GM18867 (cell line): Measurements from ENCODE around the gene MOBP.
"Not testable (repeated sequence)": the region's sequence is repeated elsewhere in the genome, so short reads cannot be mapped to it uniquely, and the experiment has no call there.

Experiments used
- ATAC-seq: cut with Tn5 transposase; IDR thresholded peaks from one replicate; pipeline ENCODE4 v1.9.1; 2021; ENCODE audit warnings: mild to moderate bottlenecking, moderate library complexity; ENCODE audit not compliant: unreplicated experiment

The MOBP gene

GRCh38 chr3:39467394-39468107, at the start of gene MOBP:
TSS of gene MOBP (plus strand) at chr3:39467680. CDS start at chr3:39502070, 34,390 bp downstream.
- ATAC-seq = no peak

GRCh38 chr3:39418556-39419225, 48.8 kb upstream of the MOBP start:
- ATAC-seq = not testable (repeated sequence)

- no peak for ATAC-seq
These were observed 47.7 kb upstream of the MOBP start for GRCh38 chr3:39419742-39420315.

- no peak for ATAC-seq
These were observed 46.9 kb upstream of the MOBP start for GRCh38 chr3:39420543-39420942.

- ATAC-seq = no peak
These were observed 44.0 kb upstream of the MOBP start for GRCh38 chr3:39423436-39423970.

- no peak for ATAC-seq
These were observed 41.2 kb upstream of the MOBP start for GRCh38 chr3:39426312-39426711.

GRCh38 chr3:39427506-39427905, 40.0 kb upstream of the MOBP start:
- ATAC-seq = no peak

GRCh38 chr3:39428745-39429201, 38.7 kb upstream of the MOBP start:
- no peak for ATAC-seq

- ATAC-seq = no peak
These were observed 38.0 kb upstream of the MOBP start for GRCh38 chr3:39429466-39429865.

- ATAC-seq = no peak
These were observed 35.1 kb upstream of the MOBP start for GRCh38 chr3:39432342-39432741.

GRCh38 chr3:39433642-39434041, 33.8 kb upstream of the MOBP start:
- no peak for ATAC-seq

GRCh38 chr3:39434574-39434973, 32.9 kb upstream of the MOBP start:
- no peak for ATAC-seq

GRCh38 chr3:39435006-39435748, 32.3 kb upstream of the MOBP start:
- ATAC-seq = no peak

GRCh38 chr3:39438880-39439279, 28.6 kb upstream of the MOBP start:
- no peak for ATAC-seq

- no peak for ATAC-seq
These were observed 27.2 kb upstream of the MOBP start for GRCh38 chr3:39440316-39440715.

- ATAC-seq = no peak
These were observed 23.9 kb upstream of the MOBP start for GRCh38 chr3:39443530-39443929.

- no peak for ATAC-seq
These were observed 21.6 kb upstream of the MOBP start for GRCh38 chr3:39445927-39446326.

- ATAC-seq = no peak
These were observed 21.0 kb upstream of the MOBP start for GRCh38 chr3:39446444-39446843.

GRCh38 chr3:39447637-39448483, 19.6 kb upstream of the MOBP start:
- peak; percentile 86 for ATAC-seq
